Mesenchymal stem cell (in vitro differentiated cells and primary cell): Measurements from ENCODE around the gene CCDC152.

Source experiments
- DNase-seq: peaks from one replicate; pipeline ENCODE4 v3.0.0-alpha.2; 2013
- H2AFZ ChIP-seq: one replicate; pipeline ENCODE4 v1.6.1; 2013; ENCODE audit warnings: low read depth, mild to moderate bottlenecking, control low read depth, inconsistent platforms, low read length, moderate library complexity
- H2AK5ac ChIP-seq: 2 replicates; pipeline ENCODE4 v1.6.1; 2013; ENCODE audit warnings: low read length, moderate library complexity, mild to moderate bottlenecking, inconsistent platforms; ENCODE audit not compliant: severe bottlenecking
- H2BK120ac ChIP-seq: one replicate; pipeline ENCODE4 v1.6.1; 2013; ENCODE audit warnings: low read depth, mild to moderate bottlenecking, inconsistent platforms, low read length, moderate library complexity
- H2BK12ac ChIP-seq, 2 experiments: one replicate each; pipeline ENCODE4 v1.6.1; 2013; ENCODE audit warnings: inconsistent platforms in 2 of 2, low read length in 2 of 2, mild to moderate bottlenecking in 2 of 2, moderate library complexity in 2 of 2, control low read depth in 1 of 2
- H2BK15ac ChIP-seq: one replicate; pipeline ENCODE4 v1.6.1; 2013; ENCODE audit warnings: mild to moderate bottlenecking, low read depth, inconsistent platforms; ENCODE audit not compliant: poor library complexity, severe bottlenecking
- H2BK5ac ChIP-seq: 2 replicates; pipeline ENCODE4 v1.6.1; 2013; ENCODE audit warnings: low read depth, mild to moderate bottlenecking, low read length, control low read depth, inconsistent platforms; ENCODE audit not compliant: poor library complexity, severe bottlenecking
- H3K14ac ChIP-seq, 2 experiments: one replicate each; pipeline ENCODE4 v1.6.1; 2013; ENCODE audit warnings: inconsistent platforms in 2 of 2, low read length in 2 of 2, control low read depth in 1 of 2, mild to moderate bottlenecking in 1 of 2, moderate library complexity in 1 of 2
- H3K18ac ChIP-seq, 2 experiments: one replicate each; pipeline ENCODE4 v1.6.1; 2013; ENCODE audit warnings: inconsistent platforms in 2 of 2, low read length in 2 of 2, control low read depth in 1 of 2, low read depth in 1 of 2, mild to moderate bottlenecking in 1 of 2
- H3K23ac ChIP-seq, 2 experiments: one replicate each; pipeline ENCODE4 v1.6.1; 2013; ENCODE audit warnings: inconsistent platforms in 2 of 2, low read length in 2 of 2, mild to moderate bottlenecking in 2 of 2, moderate library complexity in 2 of 2, control low read depth in 1 of 2
- H3K27ac ChIP-seq: 2 replicates; pipeline ENCODE4 v1.5.1; 2013; ENCODE audit warnings: mild to moderate bottlenecking, moderate library complexity, low read length, control low read depth, inconsistent platforms; ENCODE audit not compliant: poor library complexity, severe bottlenecking
- H3K27me3 ChIP-seq, 2 experiments: 2 replicates each; pipeline versions ENCODE4 v1.6.1 to v1.7.0; 2013; ENCODE audit warnings: low read length in 2 of 2, mild to moderate bottlenecking in 2 of 2, moderate library complexity in 2 of 2, control low read depth in 1 of 2, inconsistent platforms in 1 of 2; ENCODE audit not compliant: control insufficient read depth in 1 of 2, insufficient read depth in 1 of 2
- H3K36me3 ChIP-seq, 2 experiments: 2 replicates each; pipeline versions ENCODE4 v1.6.1 to v1.7.0; 2013; ENCODE audit warnings: low read length in 2 of 2, control low read depth in 1 of 2, inconsistent platforms in 1 of 2, low read depth in 1 of 2, mild to moderate bottlenecking in 1 of 2; ENCODE audit not compliant: insufficient read depth in 2 of 2, control insufficient read depth in 1 of 2
- H3K4ac ChIP-seq, 2 experiments: one replicate each; pipeline ENCODE4 v1.6.1; 2013; ENCODE audit warnings: inconsistent platforms in 2 of 2, low read length in 2 of 2, mild to moderate bottlenecking in 2 of 2, moderate library complexity in 2 of 2, control low read depth in 1 of 2, low read depth in 1 of 2
- H3K4me1 ChIP-seq: 2 replicates; pipeline ENCODE4 v1.6.1; 2013; ENCODE audit warnings: low read depth, low read length, control low read depth; ENCODE audit not compliant: control insufficient read depth, insufficient read depth
- H3K4me2 ChIP-seq: 2 replicates; pipeline ENCODE4 v1.6.1; 2013; ENCODE audit warnings: low read length, mild to moderate bottlenecking, inconsistent platforms; ENCODE audit not compliant: poor library complexity, severe bottlenecking
- H3K4me3 ChIP-seq, 2 experiments: 2 replicates each; pipeline versions ENCODE4 v1.5.1 to v1.7.0; 2013; ENCODE audit warnings: low read length in 2 of 2, mild to moderate bottlenecking in 2 of 2, control low read depth in 1 of 2, low read depth in 1 of 2; ENCODE audit not compliant: insufficient read depth in 1 of 2
- H3K79me1 ChIP-seq: replicated peaks from 2 replicates; pipeline ENCODE4 v1.6.1; 2013; ENCODE audit warnings: mild to moderate bottlenecking, control low read depth, low read length, inconsistent platforms; ENCODE audit not compliant: poor library complexity, severe bottlenecking
- H3K9ac ChIP-seq: 2 replicates; pipeline ENCODE4 v1.7.0; 2013; ENCODE audit warnings: mild to moderate bottlenecking, low read length, moderate library complexity
- H3K9me3 ChIP-seq: 2 replicates; pipeline ENCODE4 v1.7.0; 2013; ENCODE audit warnings: mild to moderate bottlenecking, low read length; ENCODE audit not compliant: control insufficient read depth
- H4K8ac ChIP-seq: one replicate; pipeline ENCODE4 v1.6.1; 2013; ENCODE audit warnings: inconsistent platforms, mild to moderate bottlenecking, low read length, moderate library complexity
- H4K91ac ChIP-seq: one replicate; pipeline ENCODE4 v1.6.1; 2013; ENCODE audit warnings: mild to moderate bottlenecking, low read length, inconsistent platforms
- WGBS: methylation state at CpG from one replicate; pipeline ENCODE4 v1.1.7; 2013; ENCODE audit warnings: mixed read lengths; 5-methylcytosine and 5-hydroxymethylcytosine counted together

CCDC152 gene

DNA sequence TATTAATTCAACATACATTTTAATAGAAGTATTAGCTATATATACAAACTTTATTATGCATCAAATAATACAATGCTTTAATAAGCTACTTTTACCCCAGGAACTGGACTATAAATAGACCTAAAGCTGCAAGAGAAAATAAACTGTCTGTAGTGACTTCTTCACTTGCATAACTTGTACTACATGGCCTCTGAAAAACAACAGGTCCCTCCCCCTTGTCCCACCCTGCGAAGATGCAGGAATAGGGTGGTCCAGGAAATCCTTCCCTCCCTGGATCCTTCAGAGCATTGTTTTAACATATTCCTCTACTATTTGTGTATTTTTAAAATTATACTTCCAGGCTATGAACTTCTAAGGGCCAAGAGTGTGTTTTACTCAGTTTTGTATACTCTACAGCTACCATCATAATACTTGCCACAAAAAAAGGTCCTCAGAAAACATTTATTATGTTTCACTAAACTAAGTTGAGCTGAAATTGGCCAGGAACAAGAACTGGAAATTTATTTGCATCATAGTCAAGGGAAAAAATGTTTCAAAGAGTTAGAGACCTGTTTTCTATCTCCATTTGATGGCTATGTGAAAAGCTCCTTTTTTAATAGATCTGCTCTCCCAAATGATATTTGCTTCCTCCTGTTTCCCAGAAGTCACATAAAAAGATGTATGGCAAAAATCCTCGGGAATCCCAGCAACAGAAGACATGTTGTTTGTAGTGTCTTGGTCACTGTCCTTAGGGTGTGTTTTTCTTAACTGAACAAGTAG is 70.3 kb downstream of the CCDC152 start:
- 75% methylated on average over 1 of the region's 2 CpGs for WGBS
- DNase-seq, result no peak
- H4K91ac ChIP-seq, result no peak overlapping the region

DNA sequence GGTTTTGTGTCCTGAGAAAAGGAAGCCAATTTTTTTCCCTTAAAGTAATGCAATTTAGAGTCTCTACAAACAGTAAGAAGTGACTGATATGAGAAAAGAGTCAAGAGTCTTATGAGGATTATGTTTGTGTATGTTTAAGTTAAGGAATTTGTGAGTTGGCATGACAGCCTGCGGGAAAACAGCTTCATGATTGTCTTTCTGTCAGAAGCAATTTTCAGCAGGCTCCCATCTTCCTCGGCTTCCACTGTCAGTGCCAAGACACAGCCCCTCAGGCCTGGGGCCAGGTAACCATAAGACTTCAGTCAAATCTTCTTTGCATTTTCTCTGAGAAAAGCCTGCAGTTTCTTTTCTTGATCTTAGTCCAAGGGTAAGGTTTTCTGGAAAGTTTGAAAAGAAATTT is 72.1 kb downstream of the CCDC152 start:
- Histone ChIP-seq H2AK5ac (no peak overlapping the region), H2AFZ (no peak overlapping the region), H3K27ac (no peak overlapping the region), H3K14ac (no peak overlapping the region), H3K79me1 (no peaks in the 10 kb centered on the region), H3K4me2 (no peak overlapping the region), H3K27me3 (no peaks in the 10 kb centered on the region), H4K8ac (no peak overlapping the region), H3K9ac (no peak overlapping the region), H2BK120ac (no peak overlapping the region), H3K18ac (no peak overlapping the region), H3K9me3 (no peaks in the 10 kb centered on the region), H3K4me3 (no peak overlapping the region), H2BK12ac (no peak overlapping the region), H4K91ac (no peak overlapping the region), H3K4ac (no peak overlapping the region), H2BK15ac (no peak overlapping the region), H3K4me1 (no peaks in the 10 kb centered on the region), H3K23ac (no peak overlapping the region), H2BK5ac (no peak overlapping the region), H3K36me3 (no peaks in the 10 kb centered on the region)
- DNase-seq, result peak; percentile 26
- WGBS, result 95% methylated on average over 2 of the region's 2 CpGs

More for the DNA sequence above, 70.3 kb downstream of the CCDC152 start:
- no peaks in the 10 kb centered on the region for H3K27me3 ChIP-seq
- H3K9me3 ChIP-seq, result no peaks in the 10 kb centered on the region
- no peak overlapping the region for H3K27ac ChIP-seq
- no peak overlapping the region for H3K18ac ChIP-seq
- no peak overlapping the region for H3K14ac ChIP-seq
- H3K23ac ChIP-seq, result no peak overlapping the region
- H3K4ac ChIP-seq, result no peak overlapping the region
- H4K8ac ChIP-seq, result no peak overlapping the region
- no peak overlapping the region for H3K4me3 ChIP-seq
- no peak overlapping the region for H2AK5ac ChIP-seq
- H3K4me1 ChIP-seq, result no peaks in the 10 kb centered on the region
- no peaks in the 10 kb centered on the region for H3K79me1 ChIP-seq
- H2AFZ ChIP-seq, result no peak overlapping the region
- no peak overlapping the region for H2BK15ac ChIP-seq
- no peak overlapping the region for H2BK5ac ChIP-seq
- no peak overlapping the region for H2BK12ac ChIP-seq
- no peak overlapping the region for H2BK120ac ChIP-seq
- H3K36me3 ChIP-seq, result no peaks in the 10 kb centered on the region
- no peak overlapping the region for H3K9ac ChIP-seq
- H3K4me2 ChIP-seq, result no peak overlapping the region

DNA sequence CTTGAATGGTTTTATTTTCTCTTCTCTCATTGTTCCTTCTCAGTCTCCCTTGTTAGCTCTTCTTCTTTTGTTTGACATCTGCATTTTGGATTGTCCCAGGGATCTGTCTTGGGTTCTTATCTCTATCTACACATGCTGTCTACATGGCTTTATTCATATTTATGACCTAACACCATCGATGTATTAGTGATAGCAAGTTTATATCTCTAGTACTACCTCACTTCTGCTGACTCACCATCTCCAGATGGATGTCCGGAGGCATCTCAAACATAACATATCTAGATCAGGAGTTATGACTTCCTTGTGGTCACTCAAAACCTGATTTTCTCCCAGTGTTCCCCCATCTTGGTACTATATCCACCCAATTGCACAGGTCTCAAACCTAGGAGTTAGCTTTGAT is 74.3 kb downstream of the CCDC152 start:
- H2AFZ ChIP-seq, result no peak overlapping the region
- no peak overlapping the region for H4K8ac ChIP-seq
- H3K18ac ChIP-seq, result no peak overlapping the region
- H3K4me3 ChIP-seq, result no peak overlapping the region
- no peak overlapping the region for H3K4ac ChIP-seq
- no peak overlapping the region for H2BK120ac ChIP-seq
- no peaks in the 10 kb centered on the region for H3K79me1 ChIP-seq
- no peak overlapping the region for H2BK12ac ChIP-seq
- H3K36me3 ChIP-seq, result no peaks in the 10 kb centered on the region
- DNase-seq, result no peak
- H3K27me3 ChIP-seq, result no peaks in the 10 kb centered on the region
- 71% methylated on average over 2 of the region's 2 CpGs for WGBS
- H3K4me1 ChIP-seq, result no peaks in the 10 kb centered on the region
- no peak overlapping the region for H3K4me2 ChIP-seq
- H3K23ac ChIP-seq, result no peak overlapping the region
- H3K14ac ChIP-seq, result no peak overlapping the region
- H3K9me3 ChIP-seq, result peaks cover 3% of the 10 kb centered on the region
- no peak overlapping the region for H2BK5ac ChIP-seq
- H4K91ac ChIP-seq, result no peak overlapping the region
- H2BK15ac ChIP-seq, result no peak overlapping the region
- no peak overlapping the region for H3K27ac ChIP-seq
- H2AK5ac ChIP-seq, result no peak overlapping the region
- no peak overlapping the region for H3K9ac ChIP-seq

DNA sequence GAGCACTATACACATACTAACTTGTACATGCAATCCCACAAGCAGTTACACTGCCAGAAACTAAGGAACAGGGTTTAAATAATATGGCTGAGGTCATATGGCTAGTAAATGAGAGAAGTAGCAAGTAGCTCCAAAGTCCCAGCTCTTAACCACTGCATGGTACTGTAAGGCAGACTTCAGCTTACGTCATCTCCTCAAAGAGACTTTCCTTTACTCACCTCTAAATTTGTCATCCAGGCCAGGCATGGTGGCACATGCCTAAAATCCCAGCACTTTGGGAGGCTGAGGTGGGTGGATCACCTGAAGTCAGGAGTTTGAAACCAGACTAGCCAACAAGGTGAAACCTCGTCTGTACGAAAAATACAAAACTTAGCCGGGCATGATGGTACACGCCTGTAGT is 75.4 kb downstream of the CCDC152 start:
- no peak overlapping the region for H2AFZ ChIP-seq
- no peak overlapping the region for H3K4me2 ChIP-seq
- no peaks in the 10 kb centered on the region for H3K36me3 ChIP-seq
- H3K23ac ChIP-seq, result no peak overlapping the region
- H3K4me1 ChIP-seq, result no peaks in the 10 kb centered on the region
- H3K79me1 ChIP-seq, result no peaks in the 10 kb centered on the region
- no peak overlapping the region for H2BK15ac ChIP-seq
- peaks cover 3% of the 10 kb centered on the region for H3K9me3 ChIP-seq
- 97% methylated on average over 5 of the region's 5 CpGs for WGBS
- H2AK5ac ChIP-seq, result no peak overlapping the region
- no peak overlapping the region for H3K14ac ChIP-seq
- no peak overlapping the region for H4K8ac ChIP-seq
- no peak overlapping the region for H2BK5ac ChIP-seq
- H3K4ac ChIP-seq, result no peak overlapping the region
- H4K91ac ChIP-seq, result no peak overlapping the region
- H3K4me3 ChIP-seq, result no peak overlapping the region
- H2BK120ac ChIP-seq, result no peak overlapping the region
- no peak for DNase-seq
- no peak overlapping the region for H3K9ac ChIP-seq
- no peak overlapping the region for H3K27ac ChIP-seq
- H2BK12ac ChIP-seq, result no peak overlapping the region
- H3K18ac ChIP-seq, result no peak overlapping the region
- no peaks in the 10 kb centered on the region for H3K27me3 ChIP-seq
